Measurements from ENCODE around the gene JAK3. TPM values are rescaled to one million over a fixed set of nuclear protein-coding genes. Genes with fewer than 3 reads are reported as not detected.
"Not testable (repeated sequence)": the region's sequence is repeated elsewhere in the genome, so short reads cannot be mapped to it uniquely, and the experiment has no call there.

JAK3 gene
- total and polyA plus RNA-seq, 5 donors = 1.6 to 5.3 (median 3.1) TPM

DNA sequence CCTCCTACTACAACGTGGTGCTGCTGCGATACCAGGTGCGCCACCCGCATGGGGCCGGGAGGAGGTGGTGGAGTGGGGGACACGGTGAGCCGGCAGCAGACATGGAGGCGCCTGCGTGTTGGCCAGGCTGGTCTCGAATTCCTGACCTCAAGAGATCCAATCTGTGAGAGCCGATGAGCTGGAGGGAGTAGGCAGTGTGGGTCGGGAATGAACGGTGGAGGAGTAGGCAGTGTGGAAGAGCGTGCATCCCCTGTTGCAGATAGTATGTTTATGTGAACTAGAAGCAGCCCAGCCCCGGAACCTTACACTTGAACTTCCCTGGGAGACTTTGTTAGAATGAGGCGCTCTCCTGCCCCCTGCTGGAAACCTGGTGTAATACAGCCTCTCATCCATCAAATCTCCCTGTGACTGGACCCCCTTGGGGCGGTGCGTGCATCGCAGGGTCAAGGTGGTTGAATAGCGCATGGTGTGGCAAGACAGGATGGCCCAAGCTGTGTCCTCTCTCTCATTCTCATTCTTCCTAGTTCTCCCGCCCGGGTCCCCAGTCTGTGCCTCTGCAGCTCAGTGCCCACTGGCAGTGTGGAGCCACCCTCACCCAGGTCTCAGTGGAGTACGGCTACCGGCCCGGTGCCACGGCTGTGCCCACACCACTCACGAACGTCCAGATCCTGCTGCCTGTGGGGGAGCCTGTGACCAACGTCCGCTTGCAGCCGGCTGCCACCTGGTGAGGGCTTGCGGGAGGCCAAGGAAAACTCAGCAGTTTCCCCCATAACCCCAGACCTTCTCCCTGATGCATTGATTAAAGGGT lies 63.4 kb downstream of the JAK3 start:
- Histone ChIP-seq H3K27ac (ENCODE audit: low read length) (no peak overlapping the region), H3K4me3 (ENCODE audit: low read length) (no peak overlapping the region), H3K27me3 (ENCODE audit: control insufficient read depth, insufficient read depth) (no peaks in the 10 kb centered on the region), H3K9me3 (ENCODE audit: control insufficient read depth, low read length) (no peaks in the 10 kb centered on the region), H3K4me1 (ENCODE audit: control insufficient read depth, insufficient read depth, low read length) (no peaks in the 10 kb centered on the region)
- intact Hi-C loops (cut with DNase I) = loop anchor here in 1 of 4 donors (5.0 kb wide), 1 partner anchor 73 kb away; the partner anchor contains the start of gene RPL18A
- ATAC-seq (peak in 1 of 2 donors; percentile 55), DNase-seq (peak; percentile 67 to 80 (median 72))
- WGBS = 44% methylated on average over 32 of the region's 32 CpGs

- not testable (repeated sequence) for H3K4me3 ChIP-seq (ENCODE audit: low read length); H3K27ac ChIP-seq (ENCODE audit: low read length); H3K4me1 ChIP-seq (ENCODE audit: control insufficient read depth, insufficient read depth, low read length); ATAC-seq; H3K9me3 ChIP-seq (ENCODE audit: control insufficient read depth, low read length); DNase-seq; H3K27me3 ChIP-seq (ENCODE audit: control insufficient read depth, insufficient read depth)
- WGBS = 69% methylated on average over 5 of the region's 5 CpGs
- intact Hi-C loops (cut with DNase I) = loop anchor here in 1 of 4 donors (5.0 kb wide), 1 partner anchor 74 kb away; the partner anchor contains the start of gene RPL18A
These were observed 64.1 kb downstream of the JAK3 start for GRCh38 chr19:17783721-17784120.

DNA sequence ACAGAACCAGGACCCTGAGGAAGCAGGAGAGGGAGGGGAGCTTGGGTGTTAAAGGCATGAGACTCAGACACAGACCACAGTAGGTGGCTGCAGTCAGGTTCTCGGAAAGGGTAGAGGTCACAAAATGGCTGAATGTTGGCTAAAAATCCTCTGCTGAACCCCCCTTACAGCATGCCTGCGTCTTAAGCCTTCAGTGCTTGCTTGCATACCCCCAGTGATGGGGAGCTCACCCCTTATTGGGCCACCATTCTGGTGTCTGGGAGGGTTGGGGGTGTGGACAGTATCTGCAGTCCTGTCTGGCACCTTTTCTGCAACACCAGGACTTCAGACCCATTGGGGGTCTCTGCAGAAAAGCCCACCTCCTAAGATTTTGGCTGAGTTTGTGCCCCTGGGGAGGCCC lies 67.0 kb downstream of the JAK3 start:
- DNase-seq (no peak), ATAC-seq (no peak)
- intact Hi-C loops (cut with DNase I) = loop anchor here in 1 of 4 donors (5.0 kb wide), 1 partner anchor 77 kb away; the partner anchor contains the start of gene RPL18A
- Histone ChIP-seq H3K27me3 (ENCODE audit: control insufficient read depth, insufficient read depth) (no peaks in the 10 kb centered on the region), H3K9me3 (ENCODE audit: control insufficient read depth, low read length) (no peaks in the 10 kb centered on the region), H3K4me1 (ENCODE audit: control insufficient read depth, insufficient read depth, low read length) (no peaks in the 10 kb centered on the region), H3K4me3 (ENCODE audit: low read length) (no peak overlapping the region), H3K27ac (ENCODE audit: low read length) (no peak overlapping the region)
- 81% methylated on average over 2 of the region's 2 CpGs for WGBS

DNA sequence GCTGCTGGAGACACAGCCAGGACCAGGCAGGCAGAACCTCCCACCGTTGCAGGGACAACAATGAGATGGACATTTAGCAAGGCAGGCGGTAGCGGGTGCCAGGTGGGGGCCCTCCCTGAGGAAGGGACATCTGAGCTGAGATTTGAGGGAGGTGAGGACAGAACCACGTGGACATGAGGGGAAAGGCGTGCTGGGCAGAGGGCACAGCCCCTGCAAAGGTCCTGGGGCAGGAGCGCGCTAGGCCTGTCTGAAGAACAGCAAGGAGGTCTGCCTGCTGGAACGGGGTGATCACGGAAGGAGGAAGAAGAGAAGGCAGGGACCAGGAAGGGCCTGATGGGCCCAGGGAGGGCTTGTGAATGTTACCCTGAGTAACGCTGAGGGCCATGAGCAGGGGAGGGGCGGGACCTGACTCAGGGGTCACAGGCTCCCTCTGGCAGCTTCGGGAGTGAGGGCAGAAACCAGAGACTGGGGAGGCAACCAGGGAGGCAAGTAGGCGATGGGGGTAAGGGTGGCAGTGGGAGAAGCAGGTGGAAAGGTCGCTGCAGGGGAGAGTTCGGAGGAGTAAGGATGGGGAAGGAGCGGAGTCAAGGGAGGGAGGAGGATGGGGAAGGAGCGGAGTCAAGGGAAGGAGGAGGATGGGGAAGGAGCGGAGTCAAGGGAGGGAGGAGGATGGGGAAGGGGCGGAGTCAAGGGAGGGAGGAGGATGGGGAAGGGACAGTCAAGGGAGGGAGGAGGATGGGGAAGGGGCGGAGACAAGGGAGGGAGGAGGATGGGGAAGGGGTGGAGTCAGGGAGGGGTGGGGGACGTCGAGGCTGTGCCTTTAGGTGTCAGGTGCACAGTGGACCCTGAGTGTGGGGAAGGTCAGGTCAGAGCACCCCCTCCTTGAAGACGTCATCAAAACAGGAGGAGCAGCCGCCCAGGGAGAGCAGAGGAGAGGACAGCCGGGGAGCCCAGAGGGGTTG lies 68.5 kb downstream of the JAK3 start:
- H3K4me3 ChIP-seq (ENCODE audit: low read length) = no peak overlapping the region
- intact Hi-C loops (cut with DNase I) = loop anchor here in 2 of 4 donors (10.0 kb wide), 1 partner anchor 74 kb away; no protein-coding TSS in a partner anchor
- H3K27ac ChIP-seq (ENCODE audit: low read length) = no peak overlapping the region
- H3K27me3 ChIP-seq (ENCODE audit: control insufficient read depth, insufficient read depth) = no peaks in the 10 kb centered on the region
- DNase-seq (peak; percentile 61 to 70 (median 66)), ATAC-seq (peak in 1 of 2 donors; percentile 15)
- WGBS = 13% methylated on average over 25 of the region's 25 CpGs
- no peaks in the 10 kb centered on the region for H3K4me1 ChIP-seq (ENCODE audit: control insufficient read depth, insufficient read depth, low read length)
- H3K9me3 ChIP-seq (ENCODE audit: control insufficient read depth, low read length) = no peaks in the 10 kb centered on the region

GRCh38 chr19:17778251-17778967 lies 69.4 kb downstream of the JAK3 start:
- peak; percentile 60 to 81 (median 76) for DNase-seq
- no peaks in the 10 kb centered on the region for H3K4me1 ChIP-seq (ENCODE audit: control insufficient read depth, insufficient read depth, low read length)
- H3K27ac ChIP-seq (ENCODE audit: low read length) = no peak overlapping the region
- 4% methylated on average over 37 of the region's 37 CpGs for WGBS
- ATAC-seq = peak; percentile 59 to 71
- no peak overlapping the region for H3K4me3 ChIP-seq (ENCODE audit: low read length)
- no peaks in the 10 kb centered on the region for H3K27me3 ChIP-seq (ENCODE audit: control insufficient read depth, insufficient read depth)
- no peaks in the 10 kb centered on the region for H3K9me3 ChIP-seq (ENCODE audit: control insufficient read depth, low read length)
- intact Hi-C loops (cut with DNase I) = loop anchor here in 2 of 4 donors (10.0 kb wide), 1 partner anchor 74 kb away; no protein-coding TSS in a partner anchor

GRCh38 chr19:17777840-17778239 lies 69.9 kb downstream of the JAK3 start:
- not testable (repeated sequence) for H3K4me3 ChIP-seq (ENCODE audit: low read length); H3K4me1 ChIP-seq (ENCODE audit: control insufficient read depth, insufficient read depth, low read length); DNase-seq; H3K27me3 ChIP-seq (ENCODE audit: control insufficient read depth, insufficient read depth); H3K9me3 ChIP-seq (ENCODE audit: control insufficient read depth, low read length); ATAC-seq; H3K27ac ChIP-seq (ENCODE audit: low read length)
- 76% methylated on average over 10 of the region's 10 CpGs for WGBS
- intact Hi-C loops (cut with DNase I) = loop anchor here in 2 of 4 donors (10.0 kb wide), 1 partner anchor 73 kb away; no protein-coding TSS in a partner anchor

DNA sequence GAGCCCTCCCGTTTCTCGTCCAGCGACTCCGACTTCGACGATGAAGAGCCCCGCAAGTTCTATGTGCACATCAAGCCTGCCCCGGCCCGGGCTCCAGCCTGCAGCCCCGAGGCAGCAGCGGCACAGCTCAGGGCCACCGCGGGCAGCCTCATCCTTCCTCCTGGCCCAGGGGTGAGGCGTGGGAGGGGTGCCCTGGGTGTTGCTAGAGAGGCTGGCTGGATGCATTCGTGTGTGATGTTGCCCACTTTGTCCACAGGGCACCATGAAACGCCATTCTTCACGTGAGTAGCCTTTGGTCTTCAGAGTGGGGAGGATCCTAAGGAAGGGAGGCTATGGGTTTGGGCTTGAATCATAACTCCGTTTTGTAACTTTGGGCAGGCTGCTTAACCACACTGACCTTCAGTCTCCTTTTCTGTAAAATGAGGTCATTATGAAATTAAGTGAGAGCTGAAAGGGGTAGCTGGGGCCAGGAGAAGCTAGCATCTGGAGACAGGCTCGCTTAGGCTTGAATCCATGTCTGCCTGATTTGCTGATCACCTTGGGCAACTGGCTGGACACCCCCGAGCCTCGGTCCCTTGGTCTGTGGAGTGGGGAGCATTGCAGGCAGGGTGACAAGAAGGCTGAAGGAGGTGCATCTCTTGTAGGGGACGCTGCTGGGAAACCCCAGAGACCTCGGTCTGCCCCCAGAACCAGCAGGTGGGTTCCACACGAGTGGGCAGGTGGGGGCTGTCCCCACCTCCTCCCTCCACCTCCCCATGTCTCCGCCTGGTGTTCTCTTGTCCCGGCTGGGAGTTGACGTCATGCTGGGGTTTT lies 71.6 kb downstream of the JAK3 start:
- Histone ChIP-seq H3K27ac (ENCODE audit: low read length) (no peak overlapping the region), H3K27me3 (ENCODE audit: control insufficient read depth, insufficient read depth) (no peaks in the 10 kb centered on the region), H3K9me3 (ENCODE audit: control insufficient read depth, low read length) (no peaks in the 10 kb centered on the region), H3K4me1 (ENCODE audit: control insufficient read depth, insufficient read depth, low read length) (no peaks in the 10 kb centered on the region), H3K4me3 (ENCODE audit: low read length) (no peak overlapping the region)
- no peak for ATAC-seq
- WGBS = 68% methylated on average over 27 of the region's 27 CpGs
- no peak for DNase-seq
- intact Hi-C loops (cut with DNase I) = loop anchor here in 2 of 4 donors (10.0 kb wide), 1 partner anchor 71 kb away; no protein-coding TSS in a partner anchor

- no peak overlapping the region for H3K4me3 ChIP-seq (ENCODE audit: low read length)
- no peak overlapping the region for H3K27ac ChIP-seq (ENCODE audit: low read length)
- DNase-seq = peak in 1 of 3 donors; percentile 71
- intact Hi-C loops (cut with DNase I) = loop anchor here in 2 of 4 donors (10.0 kb wide), 1 partner anchor 71 kb away; no protein-coding TSS in a partner anchor
- no peaks in the 10 kb centered on the region for H3K27me3 ChIP-seq (ENCODE audit: control insufficient read depth, insufficient read depth)
- no peaks in the 10 kb centered on the region for H3K9me3 ChIP-seq (ENCODE audit: control insufficient read depth, low read length)
- 57% methylated on average over 16 of the region's 16 CpGs for WGBS
- H3K4me1 ChIP-seq (ENCODE audit: control insufficient read depth, insufficient read depth, low read length) = no peaks in the 10 kb centered on the region
- ATAC-seq = no peak
These were observed 72.4 kb downstream of the JAK3 start for GRCh38 chr19:17775245-17775927.
